Ovary (tissue), 3 donors: ENCODE results near the gene NCK1.

Source experiments
- EP300 ChIP-seq: sonication (generic); formaldehyde crosslinking; IDR thresholded peaks from one replicate; pipeline ENCODE4 v1.6.1; 2017; ENCODE audit warnings: antibody characterized with exemption
- TF ChIP-seq, protein P1 (sequence below), 3 donors: fragments of 450-650 bp in 2 of 3; fragments of 200-600 bp in 1 of 3; IDR thresholded peaks; one replicate each; pipeline versions ENCODE4 v1.5.1 to v1.8.0; 2016 to 2022; ENCODE audit warnings: antibody characterized with exemption in 3 of 3, mild to moderate bottlenecking in 1 of 3
- donor health status: DM: no; HTN: no; CAD: no.

DNA sequence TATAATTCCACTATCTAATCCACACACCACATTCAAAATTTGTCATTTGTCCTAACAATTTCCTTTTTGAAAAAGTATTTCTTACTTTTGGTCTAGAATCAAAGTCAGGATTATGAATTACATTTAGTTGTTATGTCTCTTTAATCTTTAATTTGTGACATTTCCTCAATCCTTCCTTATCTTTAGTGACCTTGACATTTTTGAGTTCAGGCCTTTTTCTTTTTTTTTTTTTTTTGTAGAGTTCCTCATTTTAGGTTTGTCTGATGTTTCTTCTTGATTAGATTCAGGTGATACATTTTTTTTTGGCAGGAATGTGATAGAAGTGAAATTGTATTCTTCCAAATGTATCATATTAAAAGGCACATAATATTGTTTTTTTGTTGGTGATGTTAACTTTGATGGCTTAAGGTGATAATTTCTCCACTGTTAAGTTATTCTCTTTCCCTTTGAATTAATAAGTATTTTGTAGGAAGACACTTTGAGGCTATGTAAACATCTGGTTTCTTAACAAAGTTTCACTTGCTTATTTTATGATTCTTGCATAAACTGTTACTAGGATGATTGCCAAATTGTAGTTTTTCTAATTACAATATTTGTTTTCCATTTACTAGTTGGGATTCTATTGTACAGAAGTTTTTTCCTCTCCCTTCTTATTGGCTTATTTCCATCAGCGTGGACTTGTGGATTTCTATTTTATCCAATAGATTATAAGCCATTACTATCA, 26.8 kb upstream of the NCK1 start:
- TF ChIP-seq, protein P1, sequence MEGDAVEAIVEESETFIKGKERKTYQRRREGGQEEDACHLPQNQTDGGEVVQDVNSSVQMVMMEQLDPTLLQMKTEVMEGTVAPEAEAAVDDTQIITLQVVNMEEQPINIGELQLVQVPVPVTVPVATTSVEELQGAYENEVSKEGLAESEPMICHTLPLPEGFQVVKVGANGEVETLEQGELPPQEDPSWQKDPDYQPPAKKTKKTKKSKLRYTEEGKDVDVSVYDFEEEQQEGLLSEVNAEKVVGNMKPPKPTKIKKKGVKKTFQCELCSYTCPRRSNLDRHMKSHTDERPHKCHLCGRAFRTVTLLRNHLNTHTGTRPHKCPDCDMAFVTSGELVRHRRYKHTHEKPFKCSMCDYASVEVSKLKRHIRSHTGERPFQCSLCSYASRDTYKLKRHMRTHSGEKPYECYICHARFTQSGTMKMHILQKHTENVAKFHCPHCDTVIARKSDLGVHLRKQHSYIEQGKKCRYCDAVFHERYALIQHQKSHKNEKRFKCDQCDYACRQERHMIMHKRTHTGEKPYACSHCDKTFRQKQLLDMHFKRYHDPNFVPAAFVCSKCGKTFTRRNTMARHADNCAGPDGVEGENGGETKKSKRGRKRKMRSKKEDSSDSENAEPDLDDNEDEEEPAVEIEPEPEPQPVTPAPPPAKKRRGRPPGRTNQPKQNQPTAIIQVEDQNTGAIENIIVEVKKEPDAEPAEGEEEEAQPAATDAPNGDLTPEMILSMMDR (IDR thresholded peaks at IDR 0.05), result no peak
- no peak for TF ChIP-seq EP300
